GM23248 (cell line): ENCODE results near the gene SHANK2. TPM values are rescaled to one million over a fixed set of nuclear protein-coding genes. Genes with fewer than 3 reads are reported as not detected.

Source experiments
- DNase-seq: peaks from one replicate; pipeline ENCODE4 v3.0.0-alpha.2; 2015
- H2AFZ ChIP-seq: fragments of 200-600 bp; sonication (generic); 2 replicates; pipeline ENCODE4 v1.6.1; 2016; ENCODE audit warnings: antibody characterized with exemption
- H3F3A ChIP-seq: fragments of 200-600 bp; sonication (generic); 2 replicates; pipeline ENCODE4 v1.6.1; 2016; ENCODE audit warnings: mild to moderate bottlenecking, antibody characterized with exemption, mixed run types; ENCODE audit not compliant: insufficient read depth
- H3K27ac ChIP-seq: fragments of 200-600 bp; sonication (generic); 2 replicates; pipeline ENCODE4 v1.5.1; 2016; ENCODE audit warnings: mild to moderate bottlenecking
- H3K27me3 ChIP-seq: fragments of 200-600 bp; sonication (generic); replicated peaks from 2 replicates; pipeline ENCODE4 v1.6.1; 2016; ENCODE audit warnings: mild to moderate bottlenecking; ENCODE audit not compliant: insufficient read depth
- H3K36me3 ChIP-seq: fragments of 200-600 bp; sonication (generic); 2 replicates; pipeline ENCODE4 v1.6.1; 2016; ENCODE audit warnings: low read depth, mild to moderate bottlenecking
- H3K4me1 ChIP-seq: fragments of 200-600 bp; sonication (generic); 2 replicates; pipeline ENCODE4 v1.6.1; 2016; ENCODE audit warnings: mild to moderate bottlenecking; ENCODE audit not compliant: insufficient read depth
- H3K4me2 ChIP-seq: fragments of 200-600 bp; sonication (generic); one replicate; pipeline ENCODE4 v1.6.1; 2016; ENCODE audit warnings: mild to moderate bottlenecking; ENCODE audit not compliant: unreplicated experiment
- H3K4me3 ChIP-seq: fragments of 200-600 bp; sonication (generic); 2 replicates; pipeline ENCODE4 v1.5.1; 2016; ENCODE audit warnings: mild to moderate bottlenecking
- H3K79me2 ChIP-seq: fragments of 200-600 bp; sonication (generic); 2 replicates; pipeline ENCODE4 v1.6.1; 2016; ENCODE audit warnings: mild to moderate bottlenecking; ENCODE audit not compliant: insufficient read depth
- H3K9ac ChIP-seq: fragments of 200-600 bp; sonication (generic); 2 replicates; pipeline ENCODE4 v1.6.1; 2016; ENCODE audit warnings: mild to moderate bottlenecking
- H3K9me2 ChIP-seq: fragments of 200-600 bp; sonication (generic); 2 replicates; pipeline ENCODE4 v1.6.1; 2016; ENCODE audit warnings: mixed run types, mild to moderate bottlenecking, moderate library complexity; ENCODE audit not compliant: insufficient read depth
- H3K9me3 ChIP-seq: fragments of 200-600 bp; sonication (generic); one replicate; pipeline ENCODE4 v1.6.1; 2017; ENCODE audit warnings: low read depth
- H4K20me1 ChIP-seq: fragments of 200-600 bp; sonication (generic); 2 replicates; pipeline ENCODE4 v1.6.0; 2016; ENCODE audit not compliant: insufficient read depth
- EZH2 ChIP-seq: fragments of 200-600 bp; sonication (generic); IDR thresholded peaks from 2 replicates; pipeline ENCODE4 v1.6.1; 2018; ENCODE audit warnings: antibody characterized with exemption, mild to moderate bottlenecking; ENCODE audit not compliant: insufficient read depth, poor library complexity, severe bottlenecking
- EZH2phosphoT487 ChIP-seq: fragments of 200-600 bp; sonication (generic); IDR thresholded peaks from 2 replicates; pipeline ENCODE4 v1.6.1; 2018; ENCODE audit warnings: antibody characterized with exemption, moderate library complexity, mild to moderate bottlenecking, low read depth; ENCODE audit not compliant: insufficient read depth
- WGBS, 2 experiments: methylation state at CpG; one replicate each; pipeline ENCODE4 v1.1.6; 2015 to 2017; ENCODE audit warnings: low lambda C conversion rate in 2 of 2, low coverage in 1 of 2; ENCODE audit errors: missing lambda C conversion rate in 2 of 2; 5-methylcytosine and 5-hydroxymethylcytosine counted together
- in situ Hi-C: fragments of 300-500 bp; cut with MboI; formaldehyde crosslinking; loops from 2 replicates; pipeline ENCODE4 v1.15.0; 2020
- polyA plus RNA-seq: library from polyadenylated mRNA; unstranded; fragments of >200 nt; fragmentation: Nextera tagmentation; extraction: Ambion mirVana; gene quantifications from 2 replicates; pipeline ENCODE4 v1.2.1, GENCODE V29; 2016
- total RNA-seq: library from RNA; depleted of rRNA; stranded (reverse); fragments of >200 nt; shearing (Covaris generic); gene quantifications from 2 replicates; pipeline ENCODE4 v1.2.3, GENCODE V29; 2014

Gene SHANK2
- total and polyA plus RNA-seq, 2 experiments from 2014 or later = 0.22 to 0.30 TPM

DNA sequence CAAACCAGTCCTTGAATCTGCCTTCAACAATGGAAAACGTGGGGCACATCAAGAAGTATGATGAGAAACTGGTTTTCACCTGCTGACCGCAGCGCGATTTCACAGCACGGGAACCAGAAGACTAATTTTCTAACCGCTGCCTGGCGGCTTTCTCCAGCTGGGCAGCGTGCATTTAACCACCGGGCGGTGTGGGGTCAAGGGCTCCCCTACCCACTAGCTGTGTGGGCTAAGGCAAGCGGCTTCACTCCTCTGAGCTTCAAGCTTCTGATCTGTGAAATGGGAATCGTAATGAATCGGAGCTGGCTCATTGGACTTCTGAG, 4.2 kb downstream of the SHANK2 start:
- no peak overlapping the region for H3K27ac ChIP-seq
- H3K4me3 ChIP-seq = no peak overlapping the region
- H3K27me3 ChIP-seq = peaks cover 34% of the 10 kb centered on the region
- H3K9me2 ChIP-seq = no peaks in the 10 kb centered on the region
- no peak for DNase-seq
- TF ChIP-seq EZH2 (no peak), EZH2phosphoT487 (no peak)
- no peaks in the 10 kb centered on the region for H3F3A ChIP-seq
- H3K36me3 ChIP-seq = no peaks in the 10 kb centered on the region
- H2AFZ ChIP-seq = no peak overlapping the region
- in situ Hi-C loops = no loop called here
- H3K4me1 ChIP-seq = no peaks in the 10 kb centered on the region; the same call in 1 of the 2 replicates
- no peak overlapping the region for H3K4me2 ChIP-seq
- no peaks in the 10 kb centered on the region for H4K20me1 ChIP-seq
- H3K9me3 ChIP-seq = no peaks in the 10 kb centered on the region
- 87 to 88% methylated on average over 13 of the region's 13 CpGs for WGBS, 2 experiments
- no peaks in the 10 kb centered on the region for H3K79me2 ChIP-seq
- no peak overlapping the region for H3K9ac ChIP-seq

DNA sequence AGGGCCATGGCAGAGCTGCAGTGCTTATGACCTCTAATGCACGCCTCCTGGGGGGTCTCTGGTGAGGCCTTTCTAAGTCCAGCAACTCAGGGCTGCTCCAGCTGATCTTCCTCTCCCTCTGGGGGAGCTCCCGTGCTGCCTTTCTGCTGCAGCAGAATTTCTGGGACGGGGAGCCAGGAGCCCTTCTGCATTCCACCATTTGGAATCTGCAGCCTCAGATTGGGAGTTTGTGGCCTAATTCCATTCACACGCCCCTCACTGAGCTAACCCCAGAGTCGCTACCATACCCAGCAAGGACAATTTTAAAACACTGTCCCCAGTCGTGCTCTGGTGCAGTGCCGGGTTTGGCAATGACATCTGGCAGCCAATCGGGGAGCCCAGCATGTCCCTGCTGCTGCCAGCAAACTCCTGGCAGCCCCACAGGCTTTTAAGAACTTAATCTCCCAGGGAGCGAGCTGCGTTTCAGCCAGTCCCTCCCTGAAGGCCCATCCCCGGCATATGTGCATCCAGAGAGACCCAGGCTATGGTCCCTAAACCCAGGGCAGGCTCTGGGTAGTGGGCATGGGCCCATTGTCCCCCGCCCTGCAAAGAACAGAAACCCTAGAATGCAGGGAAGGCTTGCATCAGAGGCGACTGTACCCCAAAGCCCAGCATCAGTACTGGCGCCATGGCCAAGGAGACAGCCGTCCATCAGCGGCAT, 4.7 kb downstream of the SHANK2 start:
- Histone ChIP-seq H3K4me2 (no peak overlapping the region), H2AFZ (no peak overlapping the region), H3F3A (peaks cover 2% of the 10 kb centered on the region; the same call in 1 of the 2 replicates), H3K4me1 (no peaks in the 10 kb centered on the region), H3K27ac (no peak overlapping the region), H3K9me2 (no peaks in the 10 kb centered on the region), H3K9me3 (no peaks in the 10 kb centered on the region), H3K4me3 (no peak overlapping the region), H3K9ac (no peak overlapping the region), H3K27me3 (peaks cover 34% of the 10 kb centered on the region), H3K36me3 (no peaks in the 10 kb centered on the region), H4K20me1 (no peaks in the 10 kb centered on the region), H3K79me2 (no peaks in the 10 kb centered on the region)
- in situ Hi-C loops = no loop called here
- TF ChIP-seq EZH2 (no peak), EZH2phosphoT487 (no peak)
- DNase-seq = no peak
- 43 to 51% methylated on average over 16 of the region's 16 CpGs for WGBS, 2 experiments

DNA sequence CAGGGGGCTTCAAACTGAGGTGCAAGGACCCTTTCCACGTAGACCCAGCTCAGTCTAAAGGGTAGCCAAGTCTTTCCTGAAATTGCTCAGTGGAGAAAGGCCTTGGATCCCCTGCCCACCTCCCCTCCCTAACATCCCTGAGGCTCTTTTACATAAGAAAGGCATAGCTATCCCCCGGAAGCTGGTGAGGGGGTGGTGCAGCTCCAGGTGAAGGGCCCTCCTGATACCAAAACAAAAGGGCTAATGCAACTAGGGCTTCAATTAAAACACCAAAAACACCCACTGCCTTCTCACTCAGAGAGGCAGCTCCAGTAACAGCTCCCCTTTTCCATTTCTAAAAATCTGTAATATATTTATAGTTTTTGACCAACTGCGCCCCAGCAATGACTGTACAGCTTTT, 5.8 kb downstream of the SHANK2 start:
- Histone ChIP-seq H3K79me2 (no peaks in the 10 kb centered on the region), H3K9me2 (no peaks in the 10 kb centered on the region), H3K4me2 (no peak overlapping the region), H4K20me1 (no peaks in the 10 kb centered on the region), H3K4me3 (no peak overlapping the region), H3K4me1 (peaks cover 3% of the 10 kb centered on the region; the same call in 1 of the 2 replicates), H3K27me3 (peaks cover 34% of the 10 kb centered on the region), H3K36me3 (no peaks in the 10 kb centered on the region), H3K9ac (no peak overlapping the region), H3F3A (peaks cover 6% of the 10 kb centered on the region; the same call in 1 of the 2 replicates), H3K9me3 (no peaks in the 10 kb centered on the region), H3K27ac (no peak overlapping the region), H2AFZ (no peak overlapping the region)
- 57 to 65% methylated on average over 3 of the region's 3 CpGs for WGBS, 2 experiments
- DNase-seq = no peak
- TF ChIP-seq EZH2 (no peak), EZH2phosphoT487 (no peak)
- in situ Hi-C loops = no loop called here

DNA sequence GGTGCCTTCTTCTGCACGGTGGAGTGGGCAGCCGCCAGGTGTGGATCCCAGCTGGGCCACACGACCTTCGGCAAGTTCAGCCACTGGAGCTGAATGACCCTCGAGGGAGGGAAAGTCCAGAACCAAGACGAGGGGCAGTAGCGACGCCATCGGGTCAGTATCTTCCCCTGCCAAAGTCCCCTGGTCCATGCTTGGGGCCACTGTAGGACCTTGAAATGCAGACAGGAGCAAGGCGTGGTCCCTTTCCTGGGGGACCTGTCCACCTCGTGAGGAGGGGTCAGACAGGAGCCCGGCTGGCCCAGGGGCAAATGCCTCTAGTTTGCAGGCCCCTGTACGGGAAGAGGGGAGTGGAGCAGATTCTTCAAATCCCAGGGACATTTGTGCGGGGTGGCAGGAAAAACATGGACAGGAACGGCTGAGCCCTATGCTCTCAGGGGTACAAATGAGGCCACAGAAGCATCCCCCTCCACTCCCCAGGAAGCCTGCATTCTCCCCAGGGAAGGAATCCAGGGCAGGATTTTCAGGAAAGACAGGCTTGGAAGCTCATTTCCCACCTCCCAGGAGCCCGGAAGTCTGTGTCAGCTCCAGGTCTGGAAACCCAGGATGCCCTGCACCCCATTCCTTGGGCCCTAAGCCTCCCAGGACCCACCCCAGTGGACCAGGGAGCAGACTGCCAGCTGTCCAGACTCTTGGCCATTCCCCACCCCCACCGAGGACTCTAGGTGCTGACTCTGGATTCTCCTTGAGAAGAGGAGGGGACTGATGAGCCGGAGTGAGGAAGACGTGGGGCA, 6.6 kb downstream of the SHANK2 start:
- H3K4me2 ChIP-seq = no peak overlapping the region
- no peak overlapping the region for H3K9ac ChIP-seq
- no peak overlapping the region for H2AFZ ChIP-seq
- DNase-seq = no peak
- no peaks in the 10 kb centered on the region for H3K79me2 ChIP-seq
- H4K20me1 ChIP-seq = no peaks in the 10 kb centered on the region
- H3K4me3 ChIP-seq = no peak overlapping the region
- 72 to 76% methylated on average over 18 to 19 of the region's 19 CpGs for WGBS, 2 experiments
- in situ Hi-C loops = no loop called here
- peaks cover 31% of the 10 kb centered on the region for H3K27me3 ChIP-seq
- no peaks in the 10 kb centered on the region for H3K9me2 ChIP-seq
- TF ChIP-seq EZH2phosphoT487 (no peak), EZH2 (no peak)
- peaks cover 6% of the 10 kb centered on the region; the same call in 1 of the 2 replicates for H3F3A ChIP-seq
- no peaks in the 10 kb centered on the region for H3K36me3 ChIP-seq
- no peaks in the 10 kb centered on the region for H3K9me3 ChIP-seq
- peaks cover 9% of the 10 kb centered on the region; the same call in 1 of the 2 replicates for H3K4me1 ChIP-seq
- H3K27ac ChIP-seq = no peak overlapping the region
